IPS-11a (cell line): ENCODE measurements around the gene TSPAN14.
"Not testable (repeated sequence)": the region's sequence is repeated elsewhere in the genome, so short reads cannot be mapped to it uniquely, and the experiment has no call there.

Experiments used
- H3K4me3 ChIP-seq: one replicate; pipeline ENCODE4 v1.5.1; 2013; ENCODE audit warnings: low read depth, low read length, control low read depth

The TSPAN14 gene

GRCh38 chr10:80468002-80468401 is 13.9 kb downstream of the TSPAN14 start:
- no peak overlapping the region for H3K4me3 ChIP-seq

GRCh38 chr10:80468806-80469421 is 14.8 kb downstream of the TSPAN14 start:
- no peak overlapping the region for H3K4me3 ChIP-seq

- H3K4me3 ChIP-seq = no peak overlapping the region
These were observed 16.2 kb downstream of the TSPAN14 start for GRCh38 chr10:80470266-80470665.

- no peak overlapping the region for H3K4me3 ChIP-seq
These were observed 16.9 kb downstream of the TSPAN14 start for GRCh38 chr10:80471001-80471400.

- H3K4me3 ChIP-seq = no peak overlapping the region
These were observed 17.7 kb downstream of the TSPAN14 start for GRCh38 chr10:80471715-80472233.

- no peak overlapping the region for H3K4me3 ChIP-seq
These were observed 18.4 kb downstream of the TSPAN14 start for GRCh38 chr10:80472234-80473095.

GRCh38 chr10:80473096-80473657 is 19.1 kb downstream of the TSPAN14 start:
- no peak overlapping the region for H3K4me3 ChIP-seq

- no peak overlapping the region for H3K4me3 ChIP-seq
These were observed 19.8 kb downstream of the TSPAN14 start for GRCh38 chr10:80473692-80474596.

GRCh38 chr10:80474597-80474910 is 20.4 kb downstream of the TSPAN14 start:
- H3K4me3 ChIP-seq = no peak overlapping the region

- H3K4me3 ChIP-seq = no peak overlapping the region
These were observed 20.8 kb downstream of the TSPAN14 start for GRCh38 chr10:80474941-80475340.

- H3K4me3 ChIP-seq = not testable (repeated sequence)
These were observed 21.5 kb downstream of the TSPAN14 start for GRCh38 chr10:80475641-80476040.

- no peak overlapping the region for H3K4me3 ChIP-seq
These were observed 22.6 kb downstream of the TSPAN14 start for GRCh38 chr10:80476685-80477084.

GRCh38 chr10:80477813-80478212 is 23.7 kb downstream of the TSPAN14 start:
- no peak overlapping the region for H3K4me3 ChIP-seq

GRCh38 chr10:80480373-80480772 is 26.3 kb downstream of the TSPAN14 start:
- H3K4me3 ChIP-seq = not testable (repeated sequence)

GRCh38 chr10:80480852-80481251 is 26.7 kb downstream of the TSPAN14 start:
- H3K4me3 ChIP-seq = no peak overlapping the region

GRCh38 chr10:80484243-80484642 is 30.1 kb downstream of the TSPAN14 start:
- no peak overlapping the region for H3K4me3 ChIP-seq

GRCh38 chr10:80484676-80485075 is 30.6 kb downstream of the TSPAN14 start:
- no peak overlapping the region for H3K4me3 ChIP-seq

GRCh38 chr10:80485076-80485945 is 31.2 kb downstream of the TSPAN14 start:
- H3K4me3 ChIP-seq = no peak overlapping the region

GRCh38 chr10:80485946-80486764 is 32.0 kb downstream of the TSPAN14 start:
- no peak overlapping the region for H3K4me3 ChIP-seq
